ENCODE data around the gene CCDC7.
"Not testable (repeated sequence)": the region's sequence is repeated elsewhere in the genome, so short reads cannot be mapped to it uniquely, and the experiment has no call there.

CCDC7 gene

GRCh38 chr10:32459051-32459698, 13.2 kb downstream of the CCDC7 start:
- no peak for DNase-seq

- DNase-seq, result no peak
Measured at GRCh38 chr10:32461203-32461602, 15.3 kb downstream of the CCDC7 start.

- DNase-seq, result no peak
Measured at GRCh38 chr10:32471232-32471631, 25.3 kb downstream of the CCDC7 start.

GRCh38 chr10:32477499-32477898, 31.6 kb downstream of the CCDC7 start:
- no peak for DNase-seq

- DNase-seq, result no peak
Measured at GRCh38 chr10:32481606-32482005, 35.7 kb downstream of the CCDC7 start.

- not testable (repeated sequence) for DNase-seq
Measured at GRCh38 chr10:32483019-32483502, 37.1 kb downstream of the CCDC7 start.

- not testable (repeated sequence) for DNase-seq
Measured at GRCh38 chr10:32488038-32488437, 42.1 kb downstream of the CCDC7 start.

- DNase-seq, result no peak
Measured at GRCh38 chr10:32489158-32489557, 43.2 kb downstream of the CCDC7 start.

- DNase-seq, result no peak
Measured at GRCh38 chr10:32489901-32490300, 44.0 kb downstream of the CCDC7 start.

GRCh38 chr10:32494562-32494961, 48.6 kb downstream of the CCDC7 start:
- not testable (repeated sequence) for DNase-seq

- not testable (repeated sequence) for DNase-seq
Measured at GRCh38 chr10:32500136-32500535, 54.2 kb downstream of the CCDC7 start.

- DNase-seq, result no peak
Measured at GRCh38 chr10:32501906-32502305, 56.0 kb downstream of the CCDC7 start.

GRCh38 chr10:32505762-32506420, 60.0 kb downstream of the CCDC7 start:
- DNase-seq, result not testable (repeated sequence)

GRCh38 chr10:32511599-32511998, 65.7 kb downstream of the CCDC7 start:
- DNase-seq, result no peak

GRCh38 chr10:32516567-32517495, 70.9 kb downstream of the CCDC7 start:
- DNase-seq, result no peak

GRCh38 chr10:32530231-32530630, 84.3 kb downstream of the CCDC7 start:
- DNase-seq, result no peak

GRCh38 chr10:32538256-32538655, 92.3 kb downstream of the CCDC7 start:
- DNase-seq, result no peak

GRCh38 chr10:32540691-32541470, 94.9 kb downstream of the CCDC7 start:
- DNase-seq, result no peak

- DNase-seq, result no peak
Measured at GRCh38 chr10:32548208-32548607, 102.3 kb downstream of the CCDC7 start.

- DNase-seq, result no peak
Measured at GRCh38 chr10:32556783-32557395, 110.9 kb downstream of the CCDC7 start.

GRCh38 chr10:32562695-32563094, 116.8 kb downstream of the CCDC7 start:
- DNase-seq, result not testable (repeated sequence)

GRCh38 chr10:32577448-32577847, 131.5 kb downstream of the CCDC7 start:
- DNase-seq, result no peak
